GM12872 (cell line): ENCODE data around the gene CDIP1.
A peak's percentile ranks its signal among the peaks of the same experiment; 100 is the strongest.

Source experiments
- CTCF ChIP-seq: IDR thresholded peaks from 3 replicates; pipeline ENCODE4 v1.5.1; 2011; ENCODE audit warnings: low read depth, mild to moderate bottlenecking, low read length, moderate library complexity; ENCODE audit not compliant: insufficient read depth

The CDIP1 gene

GRCh38 chr16:4510747-4511426 is 27.7 kb downstream of the CDIP1 start:
- no peak for TF ChIP-seq CTCF

- no peak for TF ChIP-seq CTCF
Observed at GRCh38 chr16:4510131-4510530, 28.4 kb downstream of the CDIP1 start.

DNA sequence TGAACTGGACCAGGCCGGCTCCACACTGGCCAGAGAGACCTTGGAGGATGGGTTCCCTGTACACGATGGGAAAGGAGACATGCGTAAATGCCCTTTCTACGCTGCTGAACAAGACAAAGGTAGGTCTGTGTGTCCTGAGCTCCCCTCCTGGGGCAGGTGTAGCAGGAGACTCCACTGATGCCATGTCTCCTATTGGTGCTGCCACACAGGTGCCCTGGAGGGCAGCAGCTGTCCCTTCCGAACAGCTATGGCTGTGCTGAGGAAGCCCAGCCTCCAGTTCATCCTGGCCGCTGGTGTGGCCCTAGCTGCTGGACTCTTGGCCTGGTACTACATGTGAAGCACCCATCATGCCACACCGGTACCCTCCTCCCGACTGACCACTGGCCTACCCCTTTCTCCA is 29.2 kb downstream of the CDIP1 start:
- TF ChIP-seq CTCF = no peak

- no peak for TF ChIP-seq CTCF
Observed at GRCh38 chr16:4508806-4509205, 29.8 kb downstream of the CDIP1 start.

GRCh38 chr16:4507588-4508345 is 30.8 kb downstream of the CDIP1 start:
- TF ChIP-seq CTCF = no peak

DNA sequence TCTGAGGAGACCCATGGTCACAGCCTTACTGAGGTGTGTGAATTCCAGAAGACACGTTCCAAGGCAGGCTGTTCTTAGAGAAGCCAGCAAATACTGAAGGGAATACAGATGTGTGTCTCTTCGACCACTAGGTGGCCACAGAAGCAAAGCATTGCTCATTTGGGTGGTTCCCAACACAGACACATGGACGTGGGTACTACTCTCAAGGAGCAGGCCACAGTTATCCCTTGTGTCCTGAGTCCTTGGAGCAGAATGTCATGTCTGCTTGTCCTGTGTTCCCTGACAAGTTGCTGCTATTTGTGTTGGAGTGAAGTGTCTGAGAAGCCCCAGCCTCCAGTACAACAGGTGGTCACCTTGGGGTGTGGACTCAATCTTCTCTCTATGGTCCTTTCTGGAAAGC is 32.1 kb downstream of the CDIP1 start:
- peak; percentile 92 for TF ChIP-seq CTCF

DNA sequence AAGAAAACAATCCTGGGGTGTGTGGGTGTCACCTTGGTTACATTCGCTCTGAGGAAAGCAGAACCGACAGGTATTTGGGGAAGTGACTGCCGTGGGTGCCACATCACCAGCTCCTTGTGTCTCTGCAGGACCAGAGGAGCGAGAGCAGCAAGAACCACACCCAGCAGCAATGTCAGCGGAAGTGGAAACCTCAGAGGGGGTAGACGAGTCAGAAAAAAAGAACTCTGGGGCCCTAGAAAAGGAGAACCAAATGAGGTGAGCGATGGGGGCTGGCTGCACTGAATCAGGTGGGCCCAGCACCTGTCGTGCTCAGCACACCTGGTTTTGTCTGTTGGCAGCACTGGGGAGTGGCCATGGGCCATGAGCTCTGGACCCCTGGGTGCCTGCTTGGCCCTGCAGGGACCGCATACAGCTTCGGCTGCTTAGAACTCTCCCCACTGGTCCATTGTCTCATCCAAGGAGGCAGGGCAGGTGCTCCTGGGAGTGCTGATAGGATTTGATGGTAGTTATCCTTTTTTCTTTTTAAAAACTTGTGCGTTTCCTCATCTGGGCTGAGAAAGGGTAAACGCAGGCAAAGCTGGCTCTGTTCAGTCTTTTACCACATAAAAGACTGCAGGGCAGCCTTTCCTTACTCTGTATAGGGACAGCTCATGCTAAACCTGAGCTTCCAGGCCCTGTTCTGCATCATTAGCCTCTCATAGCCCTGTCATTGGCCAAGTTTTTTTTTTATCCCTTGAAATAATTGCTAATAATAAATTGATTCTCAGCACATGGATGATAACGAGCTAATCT is 33.0 kb downstream of the CDIP1 start:
- no peak for TF ChIP-seq CTCF
